GM12873 (cell line): ENCODE measurements around the gene GRM4.
A peak's percentile ranks its signal among the peaks of the same experiment; 100 is the strongest.

Experiments used
- CTCF ChIP-seq: IDR thresholded peaks from 2 replicates; pipeline ENCODE4 v1.5.1; 2012; ENCODE audit warnings: low read depth, mild to moderate bottlenecking, moderate library complexity, low read length, control low read depth; ENCODE audit not compliant: insufficient read depth; ENCODE audit errors: missing control alignments

GRM4 gene

GRCh38 chr6:34057790-34058189, 88.1 kb downstream of the GRM4 start:
- no peak for TF ChIP-seq CTCF

- TF ChIP-seq CTCF: no peak
Measured at GRCh38 chr6:34057191-34057590, 88.7 kb downstream of the GRM4 start.

GRCh38 chr6:34056305-34057108, 89.4 kb downstream of the GRM4 start:
- no peak for TF ChIP-seq CTCF

- peak; percentile 93 for TF ChIP-seq CTCF
Measured at GRCh38 chr6:34055223-34055933, 90.5 kb downstream of the GRM4 start.

- no peak for TF ChIP-seq CTCF
Measured at GRCh38 chr6:34053721-34054120, 92.2 kb downstream of the GRM4 start.

- TF ChIP-seq CTCF: no peak
Measured at GRCh38 chr6:34052918-34053608, 92.8 kb downstream of the GRM4 start.
